ENCODE measurements around the gene THEM4.
"Not testable (repeated sequence)": the region's sequence is repeated elsewhere in the genome, so short reads cannot be mapped to it uniquely, and the experiment has no call there.

Gene THEM4

DNA sequence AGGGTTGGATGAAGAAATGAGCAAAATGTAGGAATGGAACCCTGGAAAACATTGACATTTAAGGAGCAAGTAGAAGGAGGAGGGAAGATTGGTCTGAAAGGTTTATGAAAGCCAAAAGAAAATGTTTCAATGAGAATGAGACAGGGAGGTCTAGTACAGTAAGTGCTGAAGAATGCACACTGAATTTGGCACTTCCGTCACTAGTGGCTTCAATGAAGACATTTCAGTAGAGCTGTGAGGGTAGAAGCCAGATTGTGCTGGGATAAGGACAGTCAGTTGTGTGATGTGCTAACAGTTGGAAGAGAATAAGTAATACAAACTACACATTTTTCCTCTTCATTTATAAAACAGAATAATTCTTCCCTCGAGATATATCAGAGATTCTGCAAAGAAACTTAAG, 17.1 kb downstream of the THEM4 start:
- H3K9me3 ChIP-seq (ENCODE audit: control insufficient read depth, insufficient read depth, low read length), result no peaks in the 10 kb centered on the region
- H3K27me3 ChIP-seq (ENCODE audit: control insufficient read depth, insufficient read depth, low read length), result no peaks in the 10 kb centered on the region
- WGBS (ENCODE audit: insufficient coverage, insufficient read length), result no CpG with 5 or more reads among the region's 2 CpGs
- H3K4me3 ChIP-seq (ENCODE audit: low read length), result no peak overlapping the region
- no peak overlapping the region for H3K27ac ChIP-seq (ENCODE audit: low read length)
- no peaks in the 10 kb centered on the region for H3K4me1 ChIP-seq (ENCODE audit: control insufficient read depth, insufficient read depth, low read length)
- DNase-seq (ENCODE audit: low read depth, low spot score), result no peak
- H3K36me3 ChIP-seq (ENCODE audit: control insufficient read depth, insufficient read depth, low read length), result no peaks in the 10 kb centered on the region

- no peaks in the 10 kb centered on the region for H3K36me3 ChIP-seq (ENCODE audit: control insufficient read depth, insufficient read depth, low read length)
- no peaks in the 10 kb centered on the region for H3K27me3 ChIP-seq (ENCODE audit: control insufficient read depth, insufficient read depth, low read length)
- no peak overlapping the region for H3K4me3 ChIP-seq (ENCODE audit: low read length)
- H3K27ac ChIP-seq (ENCODE audit: low read length), result no peak overlapping the region
- DNase-seq (ENCODE audit: low read depth, low spot score), result no peak
- H3K9me3 ChIP-seq (ENCODE audit: control insufficient read depth, insufficient read depth, low read length), result no peaks in the 10 kb centered on the region
- no peaks in the 10 kb centered on the region for H3K4me1 ChIP-seq (ENCODE audit: control insufficient read depth, insufficient read depth, low read length)
- no CpG with 5 or more reads among the region's 3 CpGs for WGBS (ENCODE audit: insufficient coverage, insufficient read length)
These were observed 17.8 kb downstream of the THEM4 start for GRCh38 chr1:151891512-151891911.

- H3K36me3 ChIP-seq (ENCODE audit: control insufficient read depth, insufficient read depth, low read length), result no peaks in the 10 kb centered on the region
- DNase-seq (ENCODE audit: low read depth, low spot score), result no peak
- WGBS (ENCODE audit: insufficient coverage, insufficient read length), result no CpG with 5 or more reads among the region's 2 CpGs
These were observed 20.2 kb downstream of the THEM4 start for GRCh38 chr1:151888972-151889570.

GRCh38 chr1:151887028-151887427, 22.3 kb downstream of the THEM4 start:
- Histone ChIP-seq H3K9me3 (ENCODE audit: control insufficient read depth, insufficient read depth, low read length) (no peaks in the 10 kb centered on the region), H3K4me1 (ENCODE audit: control insufficient read depth, insufficient read depth, low read length) (no peaks in the 10 kb centered on the region), H3K4me3 (ENCODE audit: low read length) (no peak overlapping the region), H3K36me3 (ENCODE audit: control insufficient read depth, insufficient read depth, low read length) (no peaks in the 10 kb centered on the region), H3K27me3 (ENCODE audit: control insufficient read depth, insufficient read depth, low read length) (no peaks in the 10 kb centered on the region), H3K27ac (ENCODE audit: low read length) (no peak overlapping the region)
- no CpG with 5 or more reads among the region's 1 CpG for WGBS (ENCODE audit: insufficient coverage, insufficient read length)
- DNase-seq (ENCODE audit: low read depth, low spot score), result no peak

More at GRCh38 chr1:151888972-151889570, 20.2 kb downstream of the THEM4 start:
- Histone ChIP-seq H3K9me3 (ENCODE audit: control insufficient read depth, insufficient read depth, low read length) (no peaks in the 10 kb centered on the region), H3K27me3 (ENCODE audit: control insufficient read depth, insufficient read depth, low read length) (no peaks in the 10 kb centered on the region), H3K4me1 (ENCODE audit: control insufficient read depth, insufficient read depth, low read length) (no peaks in the 10 kb centered on the region), H3K4me3 (ENCODE audit: low read length) (no peak overlapping the region), H3K27ac (ENCODE audit: low read length) (no peak overlapping the region)

GRCh38 chr1:151885479-151885878, 23.8 kb downstream of the THEM4 start:
- Histone ChIP-seq H3K27me3 (ENCODE audit: control insufficient read depth, insufficient read depth, low read length) (no peaks in the 10 kb centered on the region), H3K36me3 (ENCODE audit: control insufficient read depth, insufficient read depth, low read length) (no peaks in the 10 kb centered on the region), H3K9me3 (ENCODE audit: control insufficient read depth, insufficient read depth, low read length) (no peaks in the 10 kb centered on the region), H3K4me3 (ENCODE audit: low read length) (no peak overlapping the region), H3K4me1 (ENCODE audit: control insufficient read depth, insufficient read depth, low read length) (no peaks in the 10 kb centered on the region), H3K27ac (ENCODE audit: low read length) (no peak overlapping the region)
- no CpG with 5 or more reads among the region's 1 CpG for WGBS (ENCODE audit: insufficient coverage, insufficient read length)
- DNase-seq (ENCODE audit: low read depth, low spot score), result no peak

DNA sequence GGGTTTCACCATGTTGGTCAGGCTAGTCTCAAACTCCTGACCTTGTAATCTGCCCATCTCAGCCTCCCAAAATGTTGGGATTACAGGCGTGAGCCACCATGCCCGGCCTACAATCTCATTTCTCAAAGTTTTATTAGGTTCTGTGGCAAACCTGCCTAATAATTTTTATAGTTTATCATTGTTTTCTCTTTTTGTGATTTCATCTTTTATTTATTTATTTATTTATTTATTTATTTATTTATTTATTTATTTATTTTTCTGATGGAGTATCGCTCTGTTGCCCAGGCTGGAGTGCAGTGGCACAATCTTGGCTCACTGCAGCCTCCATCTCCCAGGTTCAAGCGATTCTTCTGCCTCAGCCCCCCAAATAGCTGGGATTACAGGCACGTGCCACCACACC, 24.4 kb downstream of the THEM4 start:
- not testable (repeated sequence) for H3K27ac ChIP-seq (ENCODE audit: low read length); H3K4me3 ChIP-seq (ENCODE audit: low read length); H3K36me3 ChIP-seq (ENCODE audit: control insufficient read depth, insufficient read depth, low read length); H3K4me1 ChIP-seq (ENCODE audit: control insufficient read depth, insufficient read depth, low read length); DNase-seq (ENCODE audit: low read depth, low spot score); H3K27me3 ChIP-seq (ENCODE audit: control insufficient read depth, insufficient read depth, low read length); H3K9me3 ChIP-seq (ENCODE audit: control insufficient read depth, insufficient read depth, low read length)
- WGBS (ENCODE audit: insufficient coverage, insufficient read length), result no CpG with 5 or more reads among the region's 5 CpGs

- DNase-seq (ENCODE audit: low read depth, low spot score), result not testable (repeated sequence)
- WGBS (ENCODE audit: insufficient coverage, insufficient read length), result no CpG with 5 or more reads among the region's 3 CpGs
These were observed 24.9 kb downstream of the THEM4 start for GRCh38 chr1:151884445-151884844.

DNA sequence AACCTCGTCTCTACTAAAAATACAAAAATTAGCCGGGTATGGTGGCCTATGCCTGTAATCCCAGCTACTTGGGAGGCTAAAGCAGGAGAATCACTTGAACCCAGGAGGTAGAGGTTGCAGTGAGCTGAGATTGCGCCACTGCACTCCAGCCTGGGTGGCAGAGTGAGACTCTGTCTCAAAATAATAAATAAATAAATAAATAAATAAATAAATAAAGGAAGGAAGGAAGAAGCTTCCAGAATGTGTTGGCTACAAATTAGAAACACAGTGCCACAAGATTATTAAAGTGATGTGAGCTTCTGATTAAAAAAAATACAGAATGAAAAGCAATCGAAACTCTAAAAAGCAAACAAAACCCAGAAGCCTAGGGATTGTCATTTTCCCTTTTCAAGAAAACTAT, 25.4 kb downstream of the THEM4 start:
- not testable (repeated sequence) for H3K9me3 ChIP-seq (ENCODE audit: control insufficient read depth, insufficient read depth, low read length); DNase-seq (ENCODE audit: low read depth, low spot score); H3K36me3 ChIP-seq (ENCODE audit: control insufficient read depth, insufficient read depth, low read length); H3K27me3 ChIP-seq (ENCODE audit: control insufficient read depth, insufficient read depth, low read length); H3K4me3 ChIP-seq (ENCODE audit: low read length); H3K4me1 ChIP-seq (ENCODE audit: control insufficient read depth, insufficient read depth, low read length); H3K27ac ChIP-seq (ENCODE audit: low read length)
- no CpG with 5 or more reads among the region's 4 CpGs for WGBS (ENCODE audit: insufficient coverage, insufficient read length)

More at GRCh38 chr1:151884445-151884844, 24.9 kb downstream of the THEM4 start:
- H3K27ac ChIP-seq (ENCODE audit: low read length); H3K4me1 ChIP-seq (ENCODE audit: control insufficient read depth, insufficient read depth, low read length); H3K36me3 ChIP-seq (ENCODE audit: control insufficient read depth, insufficient read depth, low read length); H3K9me3 ChIP-seq (ENCODE audit: control insufficient read depth, insufficient read depth, low read length); H3K4me3 ChIP-seq (ENCODE audit: low read length); H3K27me3 ChIP-seq (ENCODE audit: control insufficient read depth, insufficient read depth, low read length): not testable (repeated sequence)

DNA sequence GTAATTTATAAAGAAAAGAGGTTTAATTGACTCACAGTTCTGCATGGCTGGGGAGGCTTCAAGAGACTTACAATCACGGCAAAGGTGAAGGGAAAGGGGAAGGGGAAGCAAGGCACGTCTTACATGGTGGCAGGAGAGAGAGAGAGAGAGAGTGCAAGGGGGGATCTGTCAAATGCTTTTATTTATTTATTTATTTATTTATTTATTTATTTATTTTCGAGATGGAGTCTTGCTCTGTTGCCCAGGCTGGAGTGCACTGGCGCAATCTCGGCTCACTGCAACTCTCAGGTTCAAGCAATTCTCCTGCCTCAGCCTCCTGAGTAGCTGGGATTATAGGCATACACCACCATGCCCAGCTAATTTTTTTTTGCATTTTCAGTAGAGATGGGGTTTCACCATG, 26.4 kb downstream of the THEM4 start:
- not testable (repeated sequence) for H3K27ac ChIP-seq (ENCODE audit: low read length); H3K4me3 ChIP-seq (ENCODE audit: low read length); DNase-seq (ENCODE audit: low read depth, low spot score); H3K36me3 ChIP-seq (ENCODE audit: control insufficient read depth, insufficient read depth, low read length); H3K27me3 ChIP-seq (ENCODE audit: control insufficient read depth, insufficient read depth, low read length); H3K4me1 ChIP-seq (ENCODE audit: control insufficient read depth, insufficient read depth, low read length); H3K9me3 ChIP-seq (ENCODE audit: control insufficient read depth, insufficient read depth, low read length)
- no CpG with 5 or more reads among the region's 5 CpGs for WGBS (ENCODE audit: insufficient coverage, insufficient read length)

DNA sequence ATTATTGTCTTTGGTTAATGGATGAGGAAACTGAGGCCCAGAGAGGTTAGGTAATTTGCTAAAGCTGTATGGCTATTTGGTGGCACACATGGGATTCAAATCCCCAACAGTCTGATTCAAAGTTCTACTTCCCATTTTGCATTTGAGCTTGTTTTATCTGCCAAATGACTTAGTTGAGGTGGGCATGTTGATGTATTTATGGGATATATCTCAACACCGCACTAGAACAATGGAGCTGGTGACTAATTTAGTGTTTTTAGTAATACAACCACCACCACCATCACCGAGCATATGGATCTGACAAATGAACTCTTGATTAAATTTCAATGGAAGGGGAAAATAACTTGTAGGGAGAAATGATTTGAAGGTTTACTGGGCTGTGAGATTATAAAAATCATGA, 26.8 kb downstream of the THEM4 start:
- WGBS (ENCODE audit: insufficient coverage, insufficient read length), result no CpG with 5 or more reads among the region's 2 CpGs
- no peak overlapping the region for H3K4me3 ChIP-seq (ENCODE audit: low read length)
- no peaks in the 10 kb centered on the region for H3K36me3 ChIP-seq (ENCODE audit: control insufficient read depth, insufficient read depth, low read length)
- no peak for DNase-seq (ENCODE audit: low read depth, low spot score)
- H3K27ac ChIP-seq (ENCODE audit: low read length), result no peak overlapping the region
- no peaks in the 10 kb centered on the region for H3K27me3 ChIP-seq (ENCODE audit: control insufficient read depth, insufficient read depth, low read length)
- H3K9me3 ChIP-seq (ENCODE audit: control insufficient read depth, insufficient read depth, low read length), result no peaks in the 10 kb centered on the region
- H3K4me1 ChIP-seq (ENCODE audit: control insufficient read depth, insufficient read depth, low read length), result no peaks in the 10 kb centered on the region

GRCh38 chr1:151881479-151881878, 27.8 kb downstream of the THEM4 start:
- Histone ChIP-seq H3K27ac (ENCODE audit: low read length) (no peak overlapping the region), H3K4me3 (ENCODE audit: low read length) (no peak overlapping the region), H3K27me3 (ENCODE audit: control insufficient read depth, insufficient read depth, low read length) (no peaks in the 10 kb centered on the region), H3K9me3 (ENCODE audit: control insufficient read depth, insufficient read depth, low read length) (no peaks in the 10 kb centered on the region), H3K36me3 (ENCODE audit: control insufficient read depth, insufficient read depth, low read length) (no peaks in the 10 kb centered on the region), H3K4me1 (ENCODE audit: control insufficient read depth, insufficient read depth, low read length) (no peaks in the 10 kb centered on the region)
- no peak for DNase-seq (ENCODE audit: low read depth, low spot score)
- no CpG with 5 or more reads among the region's 2 CpGs for WGBS (ENCODE audit: insufficient coverage, insufficient read length)

All from iPS DF 6.9 (cell line).